NCI-H69 (cell line): Measurements from ENCODE around the gene DHRS12.

Experiments
- DNase-seq: peaks from one replicate; lab custom pipeline; 2025; lab: John Stamatoyannopoulos, UW

Gene DHRS12

DNA sequence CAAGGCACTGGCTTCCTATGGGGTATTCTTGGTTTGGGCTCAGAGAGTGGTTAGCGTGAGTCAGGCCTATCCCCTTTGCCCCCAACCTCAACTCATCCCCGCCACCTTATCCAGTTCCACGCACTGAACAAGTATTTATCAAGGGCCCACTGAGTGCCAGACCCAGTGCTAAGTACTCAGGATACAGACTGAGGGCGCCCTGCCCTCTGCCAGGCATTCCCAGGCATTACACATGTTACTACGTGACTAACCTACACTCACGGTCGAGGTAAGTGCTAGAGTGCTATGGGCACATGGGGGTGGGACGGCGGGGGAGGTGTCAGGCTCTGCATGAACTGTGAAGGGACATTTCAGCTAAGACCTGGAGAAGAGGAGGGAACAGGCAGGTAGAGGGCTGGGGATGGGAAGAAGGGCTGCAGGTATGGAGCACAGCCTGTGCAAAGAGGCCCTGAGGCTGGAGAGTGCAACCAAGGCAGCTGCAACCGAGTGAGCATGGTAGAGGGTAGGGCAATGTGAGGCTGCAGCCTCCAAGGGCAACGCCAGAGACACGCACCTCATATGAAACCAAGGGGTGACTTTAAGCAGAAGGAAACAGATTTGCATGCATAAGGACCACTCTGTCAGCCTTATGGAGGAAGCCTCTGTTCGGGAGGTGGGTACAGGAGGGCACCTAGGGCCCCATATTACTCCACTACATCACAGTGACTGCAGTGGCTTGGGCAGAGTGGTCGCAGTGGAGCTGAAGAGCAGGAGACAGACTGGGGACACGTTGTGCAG lies 22.5 kb downstream of the DHRS12 start:
- peak; percentile 56 for DNase-seq

DNA sequence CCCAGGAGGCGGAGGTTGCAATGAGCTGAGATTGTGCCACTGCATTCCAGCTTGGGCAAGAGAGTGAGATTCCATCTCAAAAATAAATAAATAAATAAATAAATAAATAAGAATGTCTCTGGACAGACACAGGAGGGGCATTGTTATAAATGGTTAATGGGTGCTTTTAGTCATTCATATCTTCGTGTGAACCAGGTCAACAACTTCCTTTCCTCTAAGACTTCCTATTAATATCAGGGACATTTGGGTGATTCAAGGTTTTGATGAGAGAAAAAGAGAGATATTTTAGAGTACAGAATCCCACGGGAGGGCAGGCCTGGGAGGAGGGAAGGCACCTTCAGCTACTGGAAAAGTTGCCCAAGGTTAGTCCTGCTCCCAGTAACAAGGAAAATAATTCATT lies 23.9 kb downstream of the DHRS12 start:
- no peak for DNase-seq

GRCh38 chr13:51778392-51778791 lies 25.6 kb downstream of the DHRS12 start:
- DNase-seq: peak; percentile 57

GRCh38 chr13:51777921-51778320 lies 26.0 kb downstream of the DHRS12 start:
- no peak for DNase-seq

DNA sequence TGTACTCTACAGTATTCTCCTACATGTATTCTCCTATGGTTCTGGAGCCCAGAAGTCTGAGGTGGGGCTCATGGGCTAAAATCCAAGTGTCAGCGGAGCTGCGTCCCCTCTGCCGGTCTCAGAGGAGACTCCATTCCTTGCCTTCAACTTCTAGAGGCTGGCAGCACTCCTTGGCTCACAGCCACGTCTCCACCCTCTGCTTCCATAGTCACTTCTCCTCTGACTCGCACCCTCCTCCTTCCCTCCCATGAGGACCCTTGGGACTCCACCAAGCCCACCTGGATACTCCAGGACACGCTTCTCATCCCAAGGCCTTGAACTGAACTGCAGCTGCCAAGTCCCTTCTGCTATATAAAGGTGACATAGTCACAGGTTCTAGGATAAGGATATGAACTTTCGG lies 27.8 kb downstream of the DHRS12 start:
- no peak for DNase-seq

DNA sequence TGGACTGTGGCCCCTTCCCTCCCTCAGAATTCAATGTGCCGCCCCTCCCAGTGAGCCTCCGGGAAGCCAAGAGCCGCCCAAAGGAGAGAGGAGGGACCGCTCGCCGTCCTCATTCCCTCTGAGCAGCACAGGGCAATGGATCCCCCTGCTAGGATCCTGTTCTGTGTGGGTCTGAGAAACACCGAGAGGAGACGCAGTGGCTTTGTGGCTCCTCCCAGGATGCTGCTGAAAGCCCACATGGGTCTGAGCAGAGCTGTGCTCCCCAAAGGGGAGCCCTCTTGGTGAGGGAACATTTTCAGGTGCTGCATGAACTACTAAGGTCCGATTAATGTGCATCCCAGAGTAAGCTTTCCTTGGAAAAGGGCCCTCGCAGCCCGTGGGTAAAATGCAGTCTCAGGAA lies 30.4 kb downstream of the DHRS12 start:
- DNase-seq: no peak

DNA sequence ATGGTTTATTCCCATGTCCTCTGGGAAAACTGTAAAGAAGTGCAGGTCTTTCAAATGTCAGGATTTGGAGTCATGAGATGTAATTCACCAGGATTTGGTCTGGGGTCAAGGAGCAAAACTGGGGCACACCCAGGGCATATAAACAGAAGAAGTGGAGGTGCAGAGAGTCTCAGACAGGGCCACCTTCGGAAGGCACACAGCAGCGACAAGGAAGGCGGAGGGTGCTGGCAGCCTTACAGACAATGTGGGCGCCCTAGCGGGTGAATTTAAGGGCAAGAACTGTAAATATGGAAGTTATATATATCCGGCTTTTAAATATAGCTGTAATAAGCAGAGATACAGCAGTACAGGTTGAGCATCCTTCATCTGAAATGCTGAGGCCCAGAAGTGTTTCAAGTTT lies 31.2 kb downstream of the DHRS12 start:
- DNase-seq: no peak

DNA sequence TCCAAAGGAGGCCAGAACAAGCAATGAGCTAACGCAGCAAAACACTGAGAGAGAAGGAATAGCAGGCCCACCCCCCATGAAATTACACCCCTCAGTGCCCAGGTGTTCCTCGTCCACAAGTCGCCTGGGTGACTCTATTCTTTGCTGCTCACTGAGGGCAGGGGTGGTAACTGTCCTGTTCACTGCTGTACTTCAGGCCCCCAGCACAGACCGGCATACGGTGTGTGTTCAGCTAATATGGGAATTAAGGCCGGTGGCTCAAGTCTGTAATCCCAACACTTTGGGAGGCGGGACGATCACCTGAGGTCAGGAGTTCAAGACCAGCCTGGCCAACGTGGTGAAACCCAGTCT lies 31.9 kb downstream of the DHRS12 start:
- no peak for DNase-seq

GRCh38 chr13:51771418-51772104 lies 32.4 kb downstream of the DHRS12 start:
- peak; percentile 51 for DNase-seq

GRCh38 chr13:51770681-51771417 lies 33.1 kb downstream of the DHRS12 start:
- DNase-seq: peak; percentile 70

DNA sequence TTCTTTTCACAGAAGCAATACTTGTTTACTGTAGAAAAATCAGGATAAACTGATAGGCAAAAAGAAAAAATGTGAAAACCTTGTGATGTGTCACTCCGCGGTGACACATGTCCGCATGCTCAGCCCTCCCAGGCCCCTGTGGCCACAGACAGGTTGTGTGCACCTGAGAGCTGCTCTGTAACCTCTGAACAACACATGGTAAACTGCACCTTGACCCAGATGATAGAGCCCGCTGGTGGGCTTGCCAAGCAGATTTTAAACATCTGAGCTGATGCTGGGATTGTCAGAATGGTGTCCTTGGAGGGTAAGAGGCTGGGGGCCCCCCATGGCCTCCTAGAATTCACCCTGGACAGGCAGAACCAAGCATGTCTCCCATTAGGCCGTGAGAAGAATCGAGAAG lies 33.8 kb downstream of the DHRS12 start:
- DNase-seq: no peak

- no peak for DNase-seq
Measured at GRCh38 chr13:51769455-51770127, 34.4 kb downstream of the DHRS12 start.

DNA sequence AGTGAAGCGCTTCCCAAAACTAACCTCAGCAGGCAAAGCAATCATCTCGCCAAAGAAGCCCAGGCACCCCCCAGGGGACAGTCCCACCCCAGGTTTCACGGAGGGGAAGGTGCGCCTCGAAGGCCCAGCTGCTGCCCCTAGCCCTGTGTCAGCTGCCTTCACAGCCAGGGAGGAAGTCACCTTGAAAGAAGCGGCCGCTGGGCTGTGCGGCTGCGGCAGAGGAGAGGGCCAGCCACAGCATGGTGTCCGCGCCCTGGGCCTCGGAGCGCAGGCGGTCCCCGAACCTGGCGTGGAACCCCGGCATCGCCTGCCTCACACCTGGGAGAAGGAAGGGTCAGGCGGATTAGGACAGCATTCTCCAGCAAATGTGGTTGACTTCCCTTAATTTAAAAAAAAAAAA lies 35.0 kb downstream of the DHRS12 start:
- DNase-seq: no peak

DNA sequence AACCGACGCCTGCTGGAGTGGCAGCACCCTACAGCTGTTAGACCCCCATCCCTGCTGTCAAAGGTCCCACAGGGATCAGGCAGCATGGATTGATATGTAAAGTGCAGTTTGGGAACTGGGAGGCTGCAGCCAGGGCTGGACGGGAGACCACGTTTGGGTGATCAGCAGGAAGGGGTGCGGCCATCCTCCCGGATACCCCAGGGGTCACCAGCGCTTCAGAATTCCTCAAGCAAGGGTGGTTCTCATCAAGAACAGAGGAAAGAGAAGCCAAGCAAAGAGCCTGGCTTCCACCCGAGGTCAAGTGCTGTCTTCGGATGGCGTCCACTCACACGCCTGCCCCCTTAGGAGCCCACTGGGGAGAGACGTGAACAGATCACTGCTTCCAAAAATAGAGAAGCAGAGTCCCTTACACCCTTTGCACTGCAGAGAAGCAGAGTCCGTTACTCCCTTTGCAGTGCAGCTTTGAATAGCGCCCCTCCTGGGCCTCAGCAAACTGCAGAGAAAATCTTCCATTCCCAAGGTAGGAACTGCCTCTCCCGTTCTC lies 35.5 kb downstream of the DHRS12 start:
- no peak for DNase-seq

DNA sequence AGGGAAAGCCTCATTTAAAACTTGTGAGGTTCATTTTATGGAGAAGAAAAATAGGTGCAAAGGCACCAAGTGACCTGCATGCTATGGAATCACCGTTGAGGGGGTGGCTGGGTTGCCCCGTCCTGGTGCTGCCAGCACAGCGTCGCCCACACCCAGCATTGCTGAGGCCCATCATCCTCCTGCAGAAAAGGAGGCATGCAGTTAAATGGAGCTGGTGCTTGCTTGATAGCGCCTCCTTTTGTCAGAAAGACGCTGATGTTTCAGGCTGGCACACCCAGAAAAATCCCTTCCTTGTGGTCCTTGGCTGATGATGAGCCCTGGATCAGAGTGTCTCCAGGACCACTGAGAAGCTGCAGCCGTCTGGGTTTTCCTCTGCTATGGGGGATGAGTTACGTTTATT lies 36.9 kb downstream of the DHRS12 start:
- DNase-seq: peak; percentile 3

GRCh38 chr13:51765142-51765515 lies 38.8 kb downstream of the DHRS12 start:
- no peak for DNase-seq

DNA sequence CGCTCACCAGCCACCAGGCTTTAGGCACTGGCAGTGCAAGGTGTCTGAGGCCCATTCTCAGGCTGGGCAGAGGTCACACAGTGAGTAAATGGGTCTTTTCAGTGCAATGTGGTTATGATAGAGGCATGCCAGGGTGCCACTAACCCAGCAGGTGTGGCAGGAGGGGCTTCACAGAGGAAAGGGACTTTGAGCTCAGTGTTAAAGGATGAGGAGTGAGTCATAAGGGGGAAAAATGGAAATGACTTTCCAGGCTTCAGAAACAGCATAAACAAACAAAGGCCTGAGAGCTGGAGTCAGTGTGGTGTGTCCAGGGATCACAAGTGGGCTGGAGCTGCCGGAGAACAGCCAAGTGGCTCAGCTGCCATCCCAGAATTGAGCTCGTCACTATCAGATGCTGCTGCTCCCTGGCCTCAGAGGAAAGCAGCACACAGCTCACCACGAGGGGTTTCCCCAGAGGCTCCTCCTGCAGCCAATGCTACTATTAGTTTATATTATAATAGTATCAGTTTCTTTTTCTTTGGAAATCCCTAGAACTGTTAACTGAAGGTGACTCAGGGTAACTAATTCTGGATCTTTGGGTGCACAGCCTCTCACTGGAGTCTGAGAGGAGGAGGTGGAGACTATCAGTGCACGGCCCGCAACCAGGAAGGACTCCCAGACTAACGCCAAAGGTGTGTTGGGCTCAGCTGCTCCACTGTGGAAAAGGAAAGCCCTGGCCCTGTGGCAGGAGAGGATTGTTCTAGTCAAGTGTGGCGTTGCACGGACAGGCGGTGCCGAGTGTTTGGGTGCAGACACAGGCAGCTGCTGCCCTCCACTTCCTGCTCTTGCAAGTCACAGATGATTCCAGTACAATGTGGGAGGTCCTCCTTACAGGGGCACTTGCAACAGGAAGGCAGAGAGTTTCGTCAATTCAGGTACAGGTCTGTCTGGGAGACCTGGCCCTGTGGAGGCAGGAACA lies 39.5 kb downstream of the DHRS12 start:
- DNase-seq: peak; percentile 49

DNA sequence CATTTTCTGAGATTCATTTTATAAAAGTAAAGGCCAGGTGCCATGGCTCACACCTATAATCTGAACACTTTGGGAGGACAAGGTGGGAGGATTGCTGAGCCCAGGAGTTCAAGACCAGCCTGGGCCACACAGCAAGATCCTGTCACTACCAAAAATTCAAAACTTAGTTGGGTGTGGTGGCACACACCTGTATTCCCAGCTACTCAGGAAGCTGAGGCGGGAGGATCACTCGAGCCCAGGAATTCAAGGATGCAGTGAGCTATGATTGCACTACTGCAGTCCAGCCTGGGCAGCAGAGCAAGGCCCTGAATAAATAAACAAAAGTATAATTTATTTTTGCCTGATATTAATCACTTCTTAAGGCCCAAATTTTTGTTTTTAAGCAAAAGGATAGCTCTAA lies 40.5 kb downstream of the DHRS12 start:
- no peak for DNase-seq

- DNase-seq: no peak
Measured at GRCh38 chr13:51761643-51762350, 42.2 kb downstream of the DHRS12 start.

DNA sequence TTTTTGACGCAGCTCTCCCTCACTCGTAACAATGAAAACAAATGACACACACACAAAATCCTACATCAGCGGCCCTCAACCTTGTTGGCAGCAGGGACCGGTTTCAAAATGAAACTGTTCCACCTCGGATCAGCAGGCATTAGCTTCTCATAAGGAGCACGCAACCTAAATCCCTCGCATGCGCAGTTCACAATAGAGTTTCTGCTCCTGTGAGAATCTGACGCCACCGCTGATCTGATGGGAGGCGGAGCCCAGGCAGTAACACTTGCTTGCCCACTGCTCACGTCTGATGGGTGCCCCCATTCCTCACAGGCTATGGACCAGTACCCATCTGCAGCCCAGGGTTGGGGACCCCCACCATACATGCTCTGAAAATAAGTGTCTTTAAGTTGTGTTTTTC lies 43.4 kb downstream of the DHRS12 start:
- no peak for DNase-seq
